ENCODE measurements around the gene SSR1.

The SSR1 gene

GRCh38 chr6:7230327-7230691 is 82.7 kb downstream of the SSR1 start:
- H3K79me2 ChIP-seq = peaks cover 8% of the 10 kb centered on the region
- H3K27ac ChIP-seq = no peak overlapping the region
- no peaks in the 10 kb centered on the region for H3K36me3 ChIP-seq (ENCODE audit: control insufficient read depth, insufficient read depth, low read length)
- no peaks in the 10 kb centered on the region for H3K4me1 ChIP-seq
- no peak overlapping the region for H3K9ac ChIP-seq
- TF ChIP-seq CTCF (IDR thresholded peaks at IDR 0.05) = no peak
- H2AFZ ChIP-seq = no peak overlapping the region
- no peak overlapping the region for H3K4me3 ChIP-seq (ENCODE audit: low read depth, low read length)
- no peaks in the 10 kb centered on the region for H3K9me3 ChIP-seq (ENCODE audit: control insufficient read depth, low read length)
- no peak overlapping the region for H3K4me2 ChIP-seq (ENCODE audit: low read length)
- no peaks in the 10 kb centered on the region for H3K27me3 ChIP-seq (ENCODE audit: control insufficient read depth, insufficient read depth, low read length)

GRCh38 chr6:7229376-7230326 is 83.3 kb downstream of the SSR1 start:
- Histone ChIP-seq H3K27me3 (ENCODE audit: control insufficient read depth, insufficient read depth, low read length) (no peaks in the 10 kb centered on the region), H3K9ac (no peak overlapping the region), H3K79me2 (peaks cover 8% of the 10 kb centered on the region), H3K9me3 (ENCODE audit: control insufficient read depth, low read length) (no peaks in the 10 kb centered on the region), H2AFZ (no peak overlapping the region), H3K27ac (no peak overlapping the region), H3K36me3 (ENCODE audit: control insufficient read depth, insufficient read depth, low read length) (no peaks in the 10 kb centered on the region), H3K4me1 (no peaks in the 10 kb centered on the region), H3K4me2 (ENCODE audit: low read length) (no peak overlapping the region), H3K4me3 (ENCODE audit: low read depth, low read length) (no peak overlapping the region)
- TF ChIP-seq CTCF (IDR thresholded peaks at IDR 0.05) = no peak

- Histone ChIP-seq H3K27me3 (ENCODE audit: control insufficient read depth, insufficient read depth, low read length) (no peaks in the 10 kb centered on the region), H3K9ac (no peak overlapping the region), H3K27ac (no peak overlapping the region), H2AFZ (no peak overlapping the region), H3K4me1 (no peaks in the 10 kb centered on the region), H3K4me3 (ENCODE audit: low read depth, low read length) (no peak overlapping the region), H3K36me3 (ENCODE audit: control insufficient read depth, insufficient read depth, low read length) (no peaks in the 10 kb centered on the region), H3K9me3 (ENCODE audit: control insufficient read depth, low read length) (no peaks in the 10 kb centered on the region), H3K79me2 (peaks cover 8% of the 10 kb centered on the region), H3K4me2 (ENCODE audit: low read length) (no peak overlapping the region)
- no peak for TF ChIP-seq CTCF (IDR thresholded peaks at IDR 0.05)
Observed at GRCh38 chr6:7228662-7229375, 84.2 kb downstream of the SSR1 start.

- no peak overlapping the region for H2AFZ ChIP-seq
- H3K27ac ChIP-seq = no peak overlapping the region
- no peak for TF ChIP-seq CTCF (IDR thresholded peaks at IDR 0.05)
- no peak overlapping the region for H3K4me2 ChIP-seq (ENCODE audit: low read length)
- no peaks in the 10 kb centered on the region for H3K9me3 ChIP-seq (ENCODE audit: control insufficient read depth, low read length)
- H3K36me3 ChIP-seq (ENCODE audit: control insufficient read depth, insufficient read depth, low read length) = no peaks in the 10 kb centered on the region
- no peaks in the 10 kb centered on the region for H3K79me2 ChIP-seq
- H3K4me1 ChIP-seq = peaks cover 4% of the 10 kb centered on the region
- H3K9ac ChIP-seq = no peak overlapping the region
- H3K4me3 ChIP-seq (ENCODE audit: low read depth, low read length) = no peak overlapping the region
- no peaks in the 10 kb centered on the region for H3K27me3 ChIP-seq (ENCODE audit: control insufficient read depth, insufficient read depth, low read length)
Observed at GRCh38 chr6:7224731-7225130, 88.3 kb downstream of the SSR1 start.

Measured in parathyroid adenoma (tissue), 2 donors.